ENCODE data around the gene NPAS3. TPM values are rescaled to one million over a fixed set of nuclear protein-coding genes. Genes with fewer than 3 reads are reported as not detected.

Gene NPAS3
- total RNA-seq, 2 experiments from 2014 or later: not detected

DNA sequence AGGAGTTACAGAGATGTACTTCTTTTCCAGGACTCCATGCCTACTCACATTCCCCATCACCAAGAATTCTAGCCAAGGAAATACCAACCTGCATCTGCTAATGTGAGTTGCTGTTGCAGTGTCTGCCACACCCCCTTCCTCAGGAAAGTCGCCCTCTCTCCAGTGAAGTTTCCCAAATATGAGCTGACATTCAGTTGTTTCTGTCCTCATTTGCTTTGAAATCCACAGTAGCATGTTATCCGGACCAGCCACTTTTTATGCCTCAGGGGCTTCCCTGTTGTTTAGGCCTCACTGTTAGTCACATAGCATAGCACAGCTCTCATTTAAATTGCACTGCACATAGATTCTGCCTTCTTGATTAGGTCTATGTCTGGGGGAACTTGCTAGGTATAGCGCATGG, 799.8 kb downstream of the NPAS3 start:
- Histone ChIP-seq H3K4me1 (ENCODE audit: insufficient read depth, low read length, poor library complexity, severe bottlenecking) (no peaks in the 10 kb centered on the region), H3K9me2 (ENCODE audit: insufficient read depth, low read length) (no peaks in the 10 kb centered on the region), H3K36me3 (ENCODE audit: insufficient read depth, low read length) (no peaks in the 10 kb centered on the region), H2AFZ (ENCODE audit: low read length) (no peak overlapping the region), H4K20me1 (ENCODE audit: insufficient read depth, low read length) (no peaks in the 10 kb centered on the region), H3K4me3 (ENCODE audit: low read depth, low read length, poor library complexity, severe bottlenecking) (no peak overlapping the region), H3K27ac (ENCODE audit: low read depth, low read length, poor library complexity, severe bottlenecking) (no peak overlapping the region), H3K9me3 (ENCODE audit: low read length) (no peaks in the 10 kb centered on the region), H3K79me2 (ENCODE audit: insufficient read depth, low read depth, low read length) (no peaks in the 10 kb centered on the region), H3K4me2 (ENCODE audit: low read length) (no peak overlapping the region)
- no peak for DNase-seq (ENCODE audit: low spot score)
- TF ChIP-seq, protein P1, sequence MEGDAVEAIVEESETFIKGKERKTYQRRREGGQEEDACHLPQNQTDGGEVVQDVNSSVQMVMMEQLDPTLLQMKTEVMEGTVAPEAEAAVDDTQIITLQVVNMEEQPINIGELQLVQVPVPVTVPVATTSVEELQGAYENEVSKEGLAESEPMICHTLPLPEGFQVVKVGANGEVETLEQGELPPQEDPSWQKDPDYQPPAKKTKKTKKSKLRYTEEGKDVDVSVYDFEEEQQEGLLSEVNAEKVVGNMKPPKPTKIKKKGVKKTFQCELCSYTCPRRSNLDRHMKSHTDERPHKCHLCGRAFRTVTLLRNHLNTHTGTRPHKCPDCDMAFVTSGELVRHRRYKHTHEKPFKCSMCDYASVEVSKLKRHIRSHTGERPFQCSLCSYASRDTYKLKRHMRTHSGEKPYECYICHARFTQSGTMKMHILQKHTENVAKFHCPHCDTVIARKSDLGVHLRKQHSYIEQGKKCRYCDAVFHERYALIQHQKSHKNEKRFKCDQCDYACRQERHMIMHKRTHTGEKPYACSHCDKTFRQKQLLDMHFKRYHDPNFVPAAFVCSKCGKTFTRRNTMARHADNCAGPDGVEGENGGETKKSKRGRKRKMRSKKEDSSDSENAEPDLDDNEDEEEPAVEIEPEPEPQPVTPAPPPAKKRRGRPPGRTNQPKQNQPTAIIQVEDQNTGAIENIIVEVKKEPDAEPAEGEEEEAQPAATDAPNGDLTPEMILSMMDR (conservative IDR thresholded peaks at IDR 0.05; ENCODE audit: low read length): no peak
- no peak for TF ChIP-seq EZH2phosphoT487 (IDR thresholded peaks at IDR 0.05; ENCODE audit: borderline replicate concordance, low read depth, low read length)
- CTCF ChIA-PET (ENCODE audit: unreplicated experiment): no interaction called here
- POLR2A ChIA-PET: interaction anchor here (1.8 kb wide), 1 partner anchor 15 kb away, joined by 3 read pairs; no protein-coding TSS in a partner anchor
- BruUV-seq (replicated peaks): no TSS peak
- intact Hi-C loops (cut with micrococcal nuclease; ENCODE audit: unreplicated experiment): no loop called here

DNA sequence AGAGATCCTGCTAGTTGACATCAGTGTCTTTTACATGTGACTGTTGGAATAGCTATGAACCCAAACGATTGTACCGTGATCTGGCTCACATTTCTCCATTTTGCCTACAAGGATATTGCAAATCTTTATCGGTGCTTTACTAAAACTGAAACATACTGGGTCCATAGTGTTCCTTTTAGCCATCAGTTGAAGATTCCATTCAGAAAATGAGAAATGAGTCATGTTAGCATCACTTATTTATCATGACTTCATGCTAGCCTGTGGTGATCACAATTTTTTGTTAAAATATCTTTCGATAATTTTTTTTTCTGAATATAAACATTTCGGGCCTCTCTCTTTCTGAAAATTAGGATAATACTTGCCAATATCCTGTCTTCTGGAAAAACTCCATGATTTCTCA, 801.9 kb downstream of the NPAS3 start:
- Histone ChIP-seq H3K9me2 (ENCODE audit: insufficient read depth, low read length) (no peaks in the 10 kb centered on the region), H3K79me2 (ENCODE audit: insufficient read depth, low read depth, low read length) (no peaks in the 10 kb centered on the region), H3K9me3 (ENCODE audit: low read length) (no peaks in the 10 kb centered on the region), H4K20me1 (ENCODE audit: insufficient read depth, low read length) (no peaks in the 10 kb centered on the region), H3K27ac (ENCODE audit: low read depth, low read length, poor library complexity, severe bottlenecking) (no peak overlapping the region), H3K36me3 (ENCODE audit: insufficient read depth, low read length) (no peaks in the 10 kb centered on the region), H3K4me3 (ENCODE audit: low read depth, low read length, poor library complexity, severe bottlenecking) (no peak overlapping the region), H2AFZ (ENCODE audit: low read length) (no peak overlapping the region), H3K4me1 (ENCODE audit: insufficient read depth, low read length, poor library complexity, severe bottlenecking) (no peaks in the 10 kb centered on the region), H3K4me2 (ENCODE audit: low read length) (no peak overlapping the region)
- DNase-seq (ENCODE audit: low spot score): no peak
- ChIA-PET CTCF (ENCODE audit: unreplicated experiment) (no interaction called here), POLR2A (no interaction called here)
- TF ChIP-seq, protein P1 (conservative IDR thresholded peaks at IDR 0.05; ENCODE audit: low read length): no peak
- no peak for TF ChIP-seq EZH2phosphoT487 (IDR thresholded peaks at IDR 0.05; ENCODE audit: borderline replicate concordance, low read depth, low read length)
- BruUV-seq (replicated peaks): no TSS peak
- intact Hi-C loops (cut with micrococcal nuclease; ENCODE audit: unreplicated experiment): no loop called here

DNA sequence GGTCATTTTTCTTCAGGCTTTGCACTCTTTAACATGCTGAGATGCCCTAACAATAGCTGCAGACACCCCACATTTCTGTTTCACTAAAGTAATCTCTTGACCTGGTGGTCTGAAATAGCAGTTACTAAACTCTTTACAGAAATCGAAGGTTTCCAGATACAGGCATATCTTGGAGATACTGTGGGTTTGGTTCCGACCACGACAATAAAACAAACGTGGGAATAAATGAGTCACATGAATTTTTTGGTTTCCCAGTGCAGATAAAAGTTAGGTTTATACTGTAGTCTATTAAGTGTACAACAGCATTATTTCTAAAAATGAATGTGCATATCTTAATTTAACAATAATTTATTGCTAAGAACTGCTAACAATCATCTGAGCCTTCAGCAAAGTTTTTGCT, 803.5 kb downstream of the NPAS3 start:
- H3K4me3 ChIP-seq (ENCODE audit: low read depth, low read length, poor library complexity, severe bottlenecking): no peak overlapping the region
- TF ChIP-seq, protein P1 (conservative IDR thresholded peaks at IDR 0.05; ENCODE audit: low read length): no peak
- TF ChIP-seq EZH2phosphoT487 (IDR thresholded peaks at IDR 0.05; ENCODE audit: borderline replicate concordance, low read depth, low read length): no peak
- ChIA-PET POLR2A (no interaction called here), CTCF (ENCODE audit: unreplicated experiment) (no interaction called here)
- no peaks in the 10 kb centered on the region for H3K36me3 ChIP-seq (ENCODE audit: insufficient read depth, low read length)
- intact Hi-C loops (cut with micrococcal nuclease; ENCODE audit: unreplicated experiment): no loop called here
- no peaks in the 10 kb centered on the region for H4K20me1 ChIP-seq (ENCODE audit: insufficient read depth, low read length)
- H3K4me1 ChIP-seq (ENCODE audit: insufficient read depth, low read length, poor library complexity, severe bottlenecking): no peaks in the 10 kb centered on the region
- H3K9me3 ChIP-seq (ENCODE audit: low read length): no peaks in the 10 kb centered on the region
- H2AFZ ChIP-seq (ENCODE audit: low read length): no peak overlapping the region
- no TSS peak for BruUV-seq (replicated peaks)
- no peak overlapping the region for H3K4me2 ChIP-seq (ENCODE audit: low read length)
- no peak overlapping the region for H3K27ac ChIP-seq (ENCODE audit: low read depth, low read length, poor library complexity, severe bottlenecking)
- DNase-seq (ENCODE audit: low spot score): no peak
- H3K79me2 ChIP-seq (ENCODE audit: insufficient read depth, low read depth, low read length): no peaks in the 10 kb centered on the region
- H3K9me2 ChIP-seq (ENCODE audit: insufficient read depth, low read length): no peaks in the 10 kb centered on the region
